Forelimb muscle (tissue), 1 donor: ENCODE data around the gene SLAMF8. TPM values are rescaled to one million over a fixed set of nuclear protein-coding genes. Genes with fewer than 3 reads are reported as not detected.
A peak's percentile ranks its signal among the peaks of the same experiment; 100 is the strongest.

Experiments
- DNase-seq: peaks from one replicate; pipeline ENCODE4 v3.0.0-alpha.2; 2013; ENCODE audit warnings: low read depth
- polyA plus RNA-seq: library from polyadenylated mRNA; unstranded; fragments of 120-200 nt; gene quantifications from one replicate; pipeline ENCODE4 v1.2.1, GENCODE V29; 2013; ENCODE audit not compliant: insufficient read length

Gene SLAMF8
- 0.47 TPM for polyA plus RNA-seq

DNA sequence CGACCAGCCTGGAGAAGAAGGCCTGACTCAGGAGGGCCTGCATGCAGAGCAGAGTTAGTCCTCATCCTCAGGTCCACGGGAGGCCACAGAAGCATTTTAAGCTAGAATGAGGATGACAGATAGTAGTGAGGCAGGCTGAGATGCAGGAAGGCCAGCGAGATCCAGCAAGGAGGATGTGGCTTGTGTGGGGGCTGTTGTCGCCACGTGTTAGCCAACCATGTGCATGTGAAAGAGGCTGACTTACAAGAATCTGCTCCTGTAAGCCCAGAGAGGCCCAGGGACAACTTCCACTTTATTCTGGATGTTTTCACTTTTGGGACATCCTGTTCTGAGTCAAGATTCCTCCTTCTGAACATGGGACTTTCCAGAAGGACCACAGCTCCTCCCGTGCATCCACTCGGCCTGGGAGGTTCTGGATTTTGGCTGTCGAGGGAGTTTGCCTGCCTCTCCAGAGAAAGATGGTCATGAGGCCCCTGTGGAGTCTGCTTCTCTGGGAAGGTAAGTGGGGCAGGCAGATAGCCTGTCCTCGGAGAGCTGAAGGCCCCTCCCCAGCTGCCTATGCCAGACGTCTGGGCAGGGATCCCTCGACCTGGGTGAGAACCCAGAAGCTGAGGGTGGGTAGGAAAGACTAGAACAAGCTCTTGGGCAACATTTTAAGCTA, at the start of gene SLAMF8:
Gene SLAMF8, plus strand, starts transcription at position 433 of the 661 bp plus-strand sequence. Its CDS starts 26 bp downstream, at position 459.
- DNase-seq = no peak

DNA sequence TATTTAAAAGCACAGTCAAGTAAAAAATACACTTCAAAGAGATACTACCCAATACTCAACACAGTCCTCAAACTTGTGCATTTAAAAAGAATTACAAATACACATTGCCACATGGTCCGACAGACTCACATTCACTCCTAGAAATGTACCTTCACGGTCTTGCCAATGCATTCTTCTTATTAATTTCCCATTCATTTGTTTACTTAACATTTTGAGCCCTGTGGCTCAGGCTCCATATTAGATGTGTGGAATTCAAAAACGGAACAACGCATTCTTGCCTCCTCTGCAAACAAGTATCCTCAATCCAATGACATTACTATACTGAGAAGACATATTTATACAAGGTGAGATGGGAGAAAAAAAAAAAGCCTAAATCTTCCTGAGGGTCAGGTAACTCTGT, 48.4 kb upstream of the SLAMF8 start:
- DNase-seq = no peak

DNA sequence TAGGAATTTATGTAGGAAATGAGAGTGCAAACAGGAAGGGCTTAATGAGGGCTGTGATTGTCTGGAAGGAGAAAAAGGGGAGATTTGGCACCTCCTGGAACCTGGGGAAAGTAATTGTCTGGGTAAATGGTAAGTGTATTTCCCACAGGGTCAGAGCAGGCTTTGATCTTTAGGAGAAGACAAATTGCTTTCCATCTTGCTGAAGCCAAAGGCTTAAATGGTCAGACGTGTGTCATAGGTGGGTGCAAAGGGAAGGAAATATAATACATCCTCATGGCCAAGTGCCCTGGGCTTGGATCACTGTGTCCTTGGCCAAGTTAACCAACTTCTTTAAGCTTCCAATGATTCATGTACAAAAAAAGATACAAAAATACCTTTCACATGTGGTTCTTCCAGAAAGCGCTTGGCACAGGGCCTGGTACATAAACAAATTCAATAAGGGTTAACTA, 47.2 kb upstream of the SLAMF8 start:
- DNase-seq = no peak

DNA sequence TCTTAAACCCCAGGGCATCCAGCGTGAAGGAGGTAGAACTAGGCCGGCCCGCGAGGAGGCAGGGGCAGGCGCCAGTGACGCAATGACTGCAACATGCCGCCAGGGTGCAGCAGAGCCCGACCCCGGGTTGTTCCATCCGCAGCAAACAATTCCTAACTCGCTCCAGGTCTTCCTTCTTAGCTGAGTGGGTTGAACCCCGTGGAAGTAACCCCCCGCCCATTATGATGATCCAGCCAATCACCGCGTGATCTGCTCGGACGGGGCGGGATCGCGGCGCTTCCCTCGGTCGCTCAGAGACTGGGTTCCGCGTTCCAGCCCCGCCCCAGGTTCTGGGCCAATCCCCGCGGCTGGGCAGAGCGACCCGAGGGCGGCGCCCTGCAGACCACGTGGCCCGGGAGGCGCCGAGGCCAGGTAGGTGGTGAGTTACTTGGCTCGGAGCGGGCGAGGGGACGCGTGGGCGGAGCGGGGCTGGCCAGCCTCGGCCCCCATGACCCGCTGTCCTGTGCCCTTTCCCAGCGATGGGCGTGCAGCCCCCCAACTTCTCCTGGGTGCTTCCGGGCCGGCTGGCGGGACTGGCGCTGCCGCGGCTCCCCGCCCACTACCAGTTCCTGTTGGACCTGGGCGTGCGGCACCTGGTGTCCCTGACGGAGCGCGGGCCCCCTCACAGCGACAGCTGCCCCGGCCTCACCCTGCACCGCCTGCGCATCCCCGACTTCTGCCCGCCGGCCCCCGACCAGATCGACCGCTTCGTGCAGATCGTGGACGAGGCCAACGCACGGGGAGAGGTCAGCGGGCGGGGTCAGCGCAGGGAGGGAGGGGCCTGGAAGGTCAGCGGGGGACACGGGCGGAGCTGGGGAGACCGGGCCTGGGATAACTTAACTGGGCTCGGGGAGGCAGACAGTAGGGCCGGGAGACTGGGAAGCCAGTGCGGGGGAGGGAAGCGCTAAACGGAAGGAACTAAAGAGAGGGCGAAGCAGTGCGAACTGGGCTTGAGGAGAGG, 45.8 kb upstream of the SLAMF8 start, which contains the start of gene DUSP23:
Gene DUSP23, plus strand, starts transcription at position 380 of the 1,000 bp plus-strand sequence. Its CDS starts 139 bp downstream, at position 519.
- DNase-seq = peak; percentile 90

DNA sequence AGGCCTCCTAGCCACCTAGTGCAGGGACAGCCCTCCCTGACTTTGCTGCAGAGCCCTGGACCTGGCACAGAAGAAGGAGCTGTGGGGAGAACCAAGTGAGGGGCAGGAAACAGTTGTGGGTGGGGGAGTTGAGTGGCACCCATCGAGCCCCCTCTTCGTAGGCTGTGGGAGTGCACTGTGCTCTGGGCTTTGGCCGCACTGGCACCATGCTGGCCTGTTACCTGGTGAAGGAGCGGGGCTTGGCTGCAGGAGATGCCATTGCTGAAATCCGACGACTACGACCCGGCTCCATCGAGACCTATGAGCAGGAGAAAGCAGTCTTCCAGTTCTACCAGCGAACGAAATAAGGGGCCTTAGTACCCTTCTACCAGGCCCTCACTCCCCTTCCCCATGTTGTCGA, 44.7 kb upstream of the SLAMF8 start:
- no peak for DNase-seq

DNA sequence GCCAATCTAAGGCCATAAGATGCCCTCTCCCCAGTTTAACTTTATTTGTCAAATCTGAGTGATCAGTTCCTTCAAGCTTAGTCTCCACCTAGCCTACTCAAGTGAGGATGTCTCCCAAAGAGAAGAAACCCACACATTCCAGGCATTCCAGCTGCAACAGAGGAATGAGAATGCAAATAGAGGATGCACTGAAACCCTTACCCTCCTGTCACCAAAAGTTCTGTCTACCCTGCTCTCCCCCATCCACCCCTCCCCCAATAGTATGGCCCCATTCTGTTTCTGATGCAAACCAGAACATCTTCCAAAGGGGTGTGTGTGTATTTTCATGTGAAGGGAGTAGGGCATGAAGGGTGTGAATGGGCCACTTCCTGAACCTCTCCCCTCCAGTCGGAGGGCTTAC, 42.9 kb upstream of the SLAMF8 start:
- no peak for DNase-seq

DNA sequence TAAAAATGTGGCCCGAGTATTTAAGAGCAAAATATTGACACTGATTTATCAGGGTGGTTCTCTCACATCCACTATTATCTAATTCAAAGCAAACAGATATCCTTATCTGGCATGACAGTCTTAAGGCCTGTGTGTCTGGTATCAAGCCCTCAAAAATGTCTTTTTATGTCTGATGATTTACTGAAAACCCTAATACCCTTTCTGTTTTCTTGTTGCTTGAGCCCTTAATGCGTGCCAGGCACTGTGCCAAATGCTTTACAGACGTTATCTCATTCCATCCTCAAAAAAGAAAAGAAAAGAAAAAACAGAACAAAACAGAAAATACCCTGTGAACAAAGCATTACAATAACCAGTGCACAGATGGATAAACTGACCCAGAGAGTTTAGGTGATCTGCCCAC, 40.2 kb upstream of the SLAMF8 start:
- no peak for DNase-seq

DNA sequence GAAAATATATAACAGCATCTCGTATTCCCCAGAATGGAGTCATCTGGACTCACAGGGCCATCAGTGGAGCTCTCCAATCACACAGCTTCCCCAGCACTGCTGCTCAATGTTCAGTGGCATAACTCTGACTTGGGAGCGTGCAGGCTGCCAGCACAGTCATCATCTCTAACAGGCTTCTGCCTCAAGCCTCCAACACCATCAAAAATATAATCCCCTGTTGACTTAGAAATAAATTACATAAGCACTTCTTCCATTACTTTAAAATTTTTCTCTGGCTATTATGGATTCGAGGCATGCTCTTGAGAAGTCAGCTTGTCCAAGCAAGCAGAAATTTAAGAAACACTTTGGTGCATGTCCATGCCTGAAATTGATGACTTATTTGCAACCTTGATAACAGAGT, 39.7 kb upstream of the SLAMF8 start:
- DNase-seq = no peak

DNA sequence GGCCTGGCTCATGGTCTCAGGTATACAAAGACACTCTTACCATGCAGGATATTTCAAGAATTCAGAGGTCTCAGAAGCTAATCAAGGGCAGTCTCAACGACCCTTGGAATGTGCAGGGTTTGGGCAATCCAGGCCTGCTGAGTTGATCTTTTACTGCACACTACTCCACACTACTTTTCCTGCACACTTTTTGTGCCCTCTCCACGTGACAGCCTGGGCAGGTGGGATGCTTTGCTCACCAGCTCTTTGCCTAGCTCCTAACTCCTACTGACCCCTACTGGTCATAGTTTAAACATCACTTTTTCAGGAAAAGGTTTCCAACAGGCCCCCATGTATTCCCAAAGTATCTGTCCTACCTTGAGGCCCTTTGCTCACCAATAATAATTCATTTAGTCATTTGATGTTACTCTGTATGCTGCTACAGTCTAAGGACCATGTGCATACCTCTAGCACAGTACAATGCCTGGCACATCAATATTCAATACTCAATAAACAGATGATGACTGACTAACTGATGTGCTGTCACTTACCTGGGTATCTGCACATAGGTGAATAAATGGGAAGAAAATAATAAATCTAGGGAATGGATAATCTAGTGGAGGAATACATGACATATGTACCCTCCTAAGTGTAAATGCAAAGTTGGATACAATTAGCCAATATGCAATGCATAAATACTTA, 36.3 kb upstream of the SLAMF8 start:
- no peak for DNase-seq

DNA sequence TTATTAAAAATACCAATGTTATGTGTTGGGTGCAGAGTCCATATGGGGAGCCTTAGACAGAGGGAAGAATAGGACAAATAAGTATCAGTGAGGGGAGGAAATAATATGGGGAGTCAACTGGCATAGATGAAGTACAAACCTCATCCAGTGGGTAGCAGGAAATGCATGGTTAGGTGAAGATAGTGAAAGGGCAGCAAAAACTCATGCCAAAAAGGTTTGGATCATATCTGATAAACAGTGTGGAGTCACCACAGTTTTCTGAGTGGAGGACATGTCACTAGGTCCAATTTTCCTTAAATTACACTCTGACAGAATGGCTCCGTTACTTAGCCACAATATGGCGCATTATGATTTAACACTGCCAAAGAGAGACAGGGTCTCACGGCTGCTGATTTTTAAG, 35.6 kb upstream of the SLAMF8 start:
- no peak for DNase-seq

DNA sequence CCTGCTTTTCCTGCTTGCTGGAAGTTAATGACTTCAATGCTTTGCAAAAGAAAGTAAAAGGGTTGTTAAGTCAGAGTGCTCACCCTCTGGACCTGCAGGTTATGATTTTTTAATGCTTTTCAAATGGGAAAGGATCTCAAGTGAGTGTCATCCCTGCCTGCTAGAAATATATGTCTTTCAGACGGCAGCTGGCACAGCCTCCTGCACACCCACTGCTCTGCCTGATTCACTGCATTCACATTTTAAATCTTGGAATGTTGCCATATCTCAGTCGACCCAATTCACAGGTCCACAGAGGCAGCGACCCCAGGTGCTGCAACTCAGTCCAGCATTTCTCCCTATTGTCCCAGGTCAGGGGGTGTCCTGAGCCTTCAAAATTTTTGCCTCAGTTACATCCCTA, 35.2 kb upstream of the SLAMF8 start:
- DNase-seq = no peak

DNA sequence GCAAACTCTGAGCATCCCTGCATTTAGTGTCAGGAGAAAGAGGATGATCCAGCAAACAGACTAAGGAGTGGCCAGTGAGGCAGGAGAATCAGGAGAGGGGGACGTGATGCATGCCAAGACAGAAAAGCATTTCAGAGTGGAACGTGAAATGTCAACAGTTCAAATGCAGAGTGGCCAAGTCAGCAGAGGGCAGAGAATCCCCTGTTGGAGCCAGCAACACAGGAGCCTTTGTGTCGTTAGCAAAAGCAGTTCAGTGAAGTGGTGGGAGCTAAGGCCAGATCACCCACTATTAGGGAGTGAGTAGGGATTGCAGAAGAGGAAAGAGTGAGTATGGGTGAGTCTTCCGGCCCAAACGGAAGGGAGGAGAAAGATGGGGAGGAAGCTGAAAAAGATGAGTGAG, 31.1 kb upstream of the SLAMF8 start:
- no peak for DNase-seq

DNA sequence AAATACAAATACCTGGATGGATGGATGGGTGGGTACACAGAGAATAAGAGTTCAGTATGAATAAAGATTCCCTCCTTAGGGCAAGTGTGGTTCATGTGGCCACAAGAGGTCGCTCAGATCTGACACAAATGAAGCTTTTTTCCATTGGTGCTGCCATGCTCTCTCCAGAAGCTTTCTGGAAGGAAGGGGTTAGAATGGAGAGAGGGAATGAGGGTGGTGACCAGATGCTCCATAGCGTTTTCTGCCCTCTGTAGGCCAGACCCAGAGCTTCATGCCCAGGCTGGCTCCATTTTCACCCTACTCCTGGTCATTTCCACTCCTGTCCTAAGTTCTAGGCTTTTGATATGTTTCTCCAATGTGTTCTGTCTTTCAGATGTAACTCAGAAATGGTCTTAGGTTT, 27.8 kb upstream of the SLAMF8 start:
- DNase-seq = peak; percentile 39

DNA sequence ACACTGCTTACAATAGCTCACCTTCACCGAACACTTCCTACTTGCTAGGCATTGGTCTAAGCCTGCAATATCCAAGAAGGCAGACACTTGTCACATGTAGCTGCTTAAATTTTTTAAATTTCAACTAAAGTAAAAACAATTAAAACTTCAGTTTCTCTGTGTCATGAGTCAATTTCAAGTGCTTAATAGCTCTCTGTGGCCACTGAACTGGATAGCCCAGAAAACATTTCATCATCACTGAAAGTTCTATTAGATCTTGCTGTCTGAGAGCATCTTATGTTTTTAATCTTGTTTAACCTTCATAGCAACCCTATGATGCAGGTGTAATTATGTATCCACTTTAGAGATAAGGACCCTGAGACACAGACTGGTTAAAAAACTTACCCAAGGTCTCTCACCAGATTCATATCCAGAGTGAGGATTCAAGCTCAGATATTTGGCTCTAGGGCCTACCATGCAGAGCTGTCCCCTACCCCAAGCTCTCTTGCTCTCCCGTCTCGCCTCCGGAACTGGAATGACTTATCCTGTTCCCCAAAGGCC, 27.2 kb upstream of the SLAMF8 start:
- no peak for DNase-seq

DNA sequence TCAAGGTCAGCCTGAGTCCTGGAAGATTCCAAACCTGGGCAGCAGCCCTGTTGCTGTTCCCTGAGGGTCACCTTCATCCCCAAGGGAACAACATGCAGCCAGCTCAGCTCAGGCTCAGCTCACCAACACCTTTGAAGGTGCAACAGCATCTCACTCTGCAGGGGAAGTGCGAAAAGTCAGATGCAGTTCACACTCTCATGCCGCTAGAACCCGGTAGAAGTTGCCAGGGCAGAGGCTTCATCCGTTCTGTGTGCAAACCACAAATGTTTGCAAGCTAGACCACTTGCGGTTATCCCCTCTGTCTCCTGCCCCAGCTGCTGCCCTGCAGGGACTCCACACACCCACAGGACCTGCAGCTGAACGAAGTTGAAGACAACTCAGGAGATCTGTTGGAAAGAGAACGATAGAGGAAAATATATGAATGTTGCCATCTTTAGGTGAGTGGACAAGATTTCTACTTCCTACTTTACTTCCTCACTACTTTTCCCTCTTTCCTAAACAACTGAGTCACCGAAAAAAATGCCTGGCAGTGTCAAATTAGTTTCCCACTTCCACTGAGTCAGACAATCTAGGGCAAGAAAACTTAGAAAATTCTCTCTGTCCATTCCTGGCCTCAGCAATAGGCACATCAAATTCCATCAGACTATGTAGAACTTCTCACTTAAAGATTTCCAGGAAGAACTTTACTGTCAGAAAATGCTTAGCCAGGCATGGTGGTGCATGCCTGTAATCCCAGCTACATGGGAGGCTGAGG, 26.3 kb upstream of the SLAMF8 start:
- no peak for DNase-seq

DNA sequence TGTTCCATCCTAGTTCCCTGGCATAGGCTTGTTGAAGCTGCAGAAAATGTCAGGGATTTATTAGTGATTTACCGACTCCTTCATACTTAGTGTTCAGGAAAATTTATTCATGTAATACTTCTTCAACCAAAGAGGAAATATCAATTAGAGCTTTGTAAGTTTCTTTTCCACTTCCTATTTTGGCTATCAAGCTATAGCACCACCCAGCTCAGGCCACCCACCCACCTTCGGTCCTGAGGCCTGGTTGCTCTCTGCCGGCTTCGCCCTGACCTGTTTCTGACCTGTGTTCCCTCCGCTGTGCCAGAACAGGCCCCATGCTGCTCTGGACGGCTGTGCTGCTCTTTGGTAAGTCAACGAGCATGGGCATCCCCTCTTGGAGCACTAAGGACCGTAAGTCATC, 24.6 kb upstream of the SLAMF8 start, which contains the start of gene FCRL6:
Gene FCRL6, plus strand, starts transcription at position 250 of the 400 bp plus-strand sequence. Its CDS starts 65 bp downstream, at position 315.
- no peak for DNase-seq

DNA sequence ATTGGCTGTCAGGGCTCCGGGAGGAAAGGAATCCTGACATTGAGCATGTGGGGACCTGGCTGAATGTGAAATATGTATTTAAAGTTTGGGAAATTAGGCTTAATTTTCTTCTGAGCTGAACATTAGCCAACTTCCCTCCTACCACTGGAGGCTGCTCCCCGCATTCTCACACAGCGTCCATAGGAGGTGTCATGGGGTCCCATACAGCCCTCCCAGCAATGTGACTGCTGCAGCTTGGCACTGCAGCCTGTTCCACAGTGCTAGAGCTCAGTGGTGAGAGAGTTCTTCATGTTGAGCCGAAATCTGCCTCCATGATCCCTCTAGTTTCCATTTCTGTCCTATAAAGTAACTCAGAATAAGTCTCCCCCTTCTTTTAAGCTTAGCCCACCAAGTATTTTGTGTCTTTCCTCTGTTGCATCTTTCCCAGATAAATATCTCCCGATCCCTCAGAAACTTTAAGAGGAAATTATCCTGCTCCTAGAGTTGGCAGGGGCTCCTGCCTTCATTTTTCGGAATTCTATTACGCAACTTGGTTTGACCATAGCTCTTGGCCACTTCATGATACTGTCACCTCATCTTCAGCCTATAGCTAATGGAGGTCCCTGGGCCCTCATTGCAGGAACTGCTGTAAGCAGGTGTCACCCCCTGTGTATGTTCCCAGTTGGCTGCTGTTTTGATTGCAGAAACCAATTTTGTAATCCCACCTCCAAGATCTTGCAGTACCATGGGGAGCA, 22.6 kb upstream of the SLAMF8 start:
- no peak for DNase-seq

DNA sequence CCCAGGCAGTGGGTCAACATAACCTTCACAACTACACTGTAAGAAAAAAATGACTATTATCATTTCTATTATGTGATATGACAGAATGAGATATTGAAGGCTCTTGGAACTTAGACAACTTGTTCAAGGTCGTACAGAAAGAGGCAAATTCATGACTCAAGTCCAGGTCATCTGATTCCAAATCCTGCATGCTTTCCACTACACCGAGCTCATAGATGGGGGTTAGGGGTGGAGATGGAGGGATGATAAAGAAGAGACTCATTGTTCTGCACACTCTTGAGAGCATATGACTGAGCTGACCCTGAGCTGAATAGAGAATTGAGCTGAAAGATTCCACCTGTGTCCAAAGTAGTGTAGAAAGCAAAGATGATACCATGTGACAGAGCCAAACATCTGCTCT, 21.7 kb upstream of the SLAMF8 start:
- DNase-seq = no peak

DNA sequence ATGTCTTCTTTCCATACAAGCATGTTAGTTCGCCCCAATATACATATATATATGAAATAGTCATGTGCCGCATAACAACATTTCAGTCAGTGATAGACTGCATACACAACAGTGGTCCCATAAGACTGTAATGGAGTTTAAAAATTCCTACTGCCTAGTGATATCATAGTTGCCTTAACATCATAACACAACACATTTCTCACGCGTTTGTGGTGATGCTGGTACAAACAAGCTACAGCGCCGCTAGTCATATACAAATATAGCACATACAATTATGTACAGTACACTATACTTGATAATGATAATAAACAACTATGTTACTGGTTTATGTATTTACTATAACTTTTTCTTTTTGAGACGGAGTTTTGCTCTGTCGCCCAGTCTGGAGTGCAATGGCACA, 10.7 kb upstream of the SLAMF8 start:
- no peak for DNase-seq
